Stimulated activated CD4-positive, alpha-beta T cell treated with anti-CD3 and anti-CD28 coated beads, Interleukin-1b, Interleukin-23, amount 100 ng/mL, for 24 hours (primary cell): ENCODE results near the gene TUBA3E.
"Not testable (repeated sequence)": the region's sequence is repeated elsewhere in the genome, so short reads cannot be mapped to it uniquely, and the experiment has no call there.

Experiments
- DNase-seq, 4 experiments: peaks; one replicate each; pipeline ENCODE4 v3.0.0-alpha.2; 2020; ENCODE audit warnings: low read depth in 4 of 4, low spot score in 1 of 4

TUBA3E gene

DNA sequence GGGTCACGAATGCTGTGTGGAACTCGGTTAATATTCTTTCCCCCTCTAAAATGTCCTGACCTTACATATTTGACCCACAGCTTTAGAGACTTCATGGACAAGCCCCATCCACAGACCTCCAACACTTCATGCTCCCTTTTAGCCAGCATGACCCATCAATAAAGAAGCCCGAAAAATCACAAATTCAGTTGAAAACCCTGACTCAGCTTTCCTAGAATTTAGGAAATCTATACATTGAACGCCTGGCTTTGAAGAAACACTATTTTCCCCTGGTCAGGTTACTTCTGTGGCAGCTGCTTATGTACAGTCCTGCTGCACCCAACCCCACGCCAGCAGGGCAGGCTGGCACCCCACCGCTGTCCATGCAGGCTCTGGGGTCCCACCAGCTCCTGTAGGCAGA lies 6.9 kb downstream of the TUBA3E start:
- DNase-seq: not testable (repeated sequence)

DNA sequence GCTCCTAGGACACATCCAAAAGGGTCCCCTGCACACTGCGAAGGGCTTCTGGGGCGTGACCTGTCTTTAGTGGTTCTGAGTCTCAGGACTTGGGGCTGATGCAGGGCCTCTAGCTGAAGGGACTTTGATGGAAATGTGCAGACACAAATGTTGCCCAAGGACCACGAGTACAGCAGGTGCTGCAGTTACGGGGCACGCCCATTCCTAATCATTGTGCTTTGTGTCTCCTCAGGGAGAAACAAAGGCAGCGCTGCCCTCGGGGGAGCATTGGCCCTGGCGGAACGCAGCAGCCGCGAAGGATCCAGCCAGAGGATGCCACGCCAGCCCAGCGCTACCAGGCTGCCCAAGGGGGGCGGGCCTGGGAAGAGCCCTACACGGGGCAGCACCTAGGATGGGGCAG lies 8.0 kb downstream of the TUBA3E start:
- no peak for DNase-seq

DNA sequence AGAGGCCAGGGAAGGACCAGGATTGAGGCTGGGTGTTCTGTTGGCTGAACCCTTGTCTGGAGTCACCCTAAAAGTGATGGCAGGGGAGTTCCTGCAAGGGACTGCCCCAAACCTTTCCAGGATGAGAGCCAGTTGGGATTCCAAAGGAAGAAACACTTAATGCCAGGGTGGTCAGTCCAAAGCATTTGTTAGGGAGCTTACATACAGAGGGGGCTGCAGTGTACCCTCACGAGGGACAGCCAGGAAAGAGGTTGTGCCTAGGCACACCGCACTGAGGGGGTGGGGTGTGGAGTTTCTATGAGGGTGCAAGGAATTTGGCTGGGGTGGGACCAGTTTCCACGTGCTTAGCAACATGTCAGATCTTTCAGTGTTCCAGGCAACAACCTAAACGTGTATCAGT lies 9.3 kb downstream of the TUBA3E start:
- DNase-seq: not testable (repeated sequence)

DNA sequence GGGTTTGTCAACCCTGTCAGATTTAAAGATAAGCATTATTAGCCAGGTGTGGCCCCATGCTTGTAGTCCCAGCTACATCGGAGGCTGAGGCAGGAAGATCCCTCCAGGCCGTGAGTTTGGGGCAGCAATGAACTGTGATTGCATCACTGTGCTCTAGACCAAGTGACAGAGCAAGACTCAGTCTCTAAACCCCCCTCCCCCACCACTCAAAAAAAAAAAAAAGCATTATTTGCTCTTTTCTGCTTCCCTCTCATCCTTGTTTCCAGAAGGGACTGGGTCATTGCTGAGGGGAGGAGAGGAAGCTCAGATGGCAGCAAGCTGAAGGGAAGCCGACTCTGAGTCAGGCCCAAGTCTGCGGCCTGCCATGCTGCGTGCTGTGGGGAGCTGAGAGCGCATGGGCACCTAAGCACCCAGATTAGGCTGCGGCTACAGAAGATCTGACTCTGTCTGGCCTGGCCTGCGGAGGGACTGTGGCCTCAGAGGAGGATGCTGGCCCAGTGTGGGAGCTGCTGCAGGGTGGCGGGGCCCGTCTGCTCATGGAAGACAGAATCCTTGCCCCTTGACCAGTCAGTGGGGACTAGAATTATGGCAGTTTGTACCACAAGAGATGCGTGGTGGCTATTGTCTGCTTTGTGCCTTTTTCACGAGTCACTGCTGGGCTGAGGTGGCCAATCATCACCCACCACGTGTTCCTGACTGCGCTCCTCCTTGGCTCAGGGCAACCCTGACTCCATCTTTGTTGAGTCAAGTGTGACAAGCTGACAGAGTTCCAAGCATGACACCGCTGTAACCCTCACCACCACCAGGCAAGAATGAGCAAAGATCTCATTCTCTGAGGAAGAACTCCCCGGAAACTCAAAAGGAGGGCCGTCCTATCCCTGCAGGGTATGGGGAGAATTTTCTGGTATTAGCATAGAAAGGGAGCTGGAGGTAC lies 10.1 kb downstream of the TUBA3E start:
- not testable (repeated sequence) for DNase-seq

DNA sequence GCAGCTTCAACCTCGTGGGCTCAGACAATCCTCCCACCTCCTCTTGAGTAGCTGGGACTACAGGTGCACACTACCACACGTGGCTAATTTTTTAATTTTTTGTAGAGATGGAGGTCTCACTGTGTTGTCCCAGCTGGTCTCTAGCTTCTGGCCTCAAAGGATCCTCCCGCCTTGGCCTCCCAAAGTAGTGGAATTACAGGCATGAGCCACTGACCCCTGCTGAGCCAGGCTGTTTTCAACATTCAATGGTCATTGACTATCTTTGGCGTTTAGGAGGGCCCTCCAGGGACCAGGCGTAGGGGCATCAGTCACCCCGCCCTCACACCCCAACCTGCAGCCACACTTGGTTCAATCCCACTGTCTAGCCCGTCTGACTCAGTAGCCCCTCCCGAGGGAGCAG lies 11.0 kb downstream of the TUBA3E start:
- DNase-seq: no peak

DNA sequence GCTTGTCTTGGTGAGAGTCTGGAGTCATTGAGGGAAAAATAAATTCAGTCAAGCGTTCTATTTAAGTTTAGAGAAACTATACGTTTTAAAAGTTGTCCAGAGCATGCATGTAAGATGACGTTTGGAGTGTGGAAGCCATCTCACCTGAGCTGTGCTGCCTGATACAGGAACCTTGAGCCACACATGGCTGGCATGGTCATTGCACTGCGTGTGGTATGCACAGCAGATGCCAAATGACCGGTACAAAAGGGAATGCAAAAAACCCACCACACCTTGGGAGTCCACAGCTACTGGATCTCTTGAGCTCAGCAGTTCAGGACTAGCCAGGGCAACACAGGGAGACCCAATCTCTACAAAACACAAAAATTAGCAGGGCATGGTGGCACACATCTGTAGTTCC lies 11.8 kb downstream of the TUBA3E start:
- no peak for DNase-seq

DNA sequence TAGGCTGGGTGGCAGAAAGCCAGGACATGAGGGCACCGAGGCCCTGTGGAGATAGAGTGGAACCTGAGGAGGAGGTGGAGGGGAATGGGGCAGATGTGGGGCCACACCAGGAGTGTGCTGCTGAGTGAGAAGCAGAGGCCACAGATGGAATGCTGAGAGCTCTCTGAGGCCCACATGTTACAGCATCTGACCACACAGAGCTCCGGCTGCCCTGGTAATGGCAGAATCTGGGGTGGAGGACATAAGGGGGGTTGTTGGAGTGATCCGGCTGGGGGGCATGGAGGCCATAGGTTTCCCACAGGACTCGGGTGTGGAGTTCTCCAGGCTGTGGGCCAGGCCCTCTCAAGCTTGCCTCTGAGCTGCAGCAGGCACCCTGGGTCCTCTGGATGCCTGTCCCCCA lies 12.3 kb downstream of the TUBA3E start:
- no peak for DNase-seq

DNA sequence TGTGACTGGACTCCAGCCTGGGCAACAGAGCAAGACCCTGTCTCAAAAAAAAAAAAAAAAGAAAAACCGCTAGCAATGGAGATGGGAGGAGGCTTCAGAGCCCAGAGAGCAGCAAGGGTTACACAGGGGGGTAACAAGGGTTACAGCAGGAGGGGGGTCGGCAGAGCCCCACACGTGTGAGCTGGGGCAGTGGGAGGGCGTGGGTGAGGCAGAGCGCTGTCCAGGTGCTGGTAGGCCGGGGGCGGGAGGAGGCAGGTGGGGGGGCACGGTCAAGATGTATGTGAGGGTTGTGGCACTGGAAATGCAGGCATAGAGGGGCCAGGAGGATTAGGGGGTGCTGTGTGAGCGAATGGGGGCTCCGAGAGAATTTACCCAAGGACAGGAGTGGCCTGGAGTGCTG lies 12.8 kb downstream of the TUBA3E start:
- no peak for DNase-seq

DNA sequence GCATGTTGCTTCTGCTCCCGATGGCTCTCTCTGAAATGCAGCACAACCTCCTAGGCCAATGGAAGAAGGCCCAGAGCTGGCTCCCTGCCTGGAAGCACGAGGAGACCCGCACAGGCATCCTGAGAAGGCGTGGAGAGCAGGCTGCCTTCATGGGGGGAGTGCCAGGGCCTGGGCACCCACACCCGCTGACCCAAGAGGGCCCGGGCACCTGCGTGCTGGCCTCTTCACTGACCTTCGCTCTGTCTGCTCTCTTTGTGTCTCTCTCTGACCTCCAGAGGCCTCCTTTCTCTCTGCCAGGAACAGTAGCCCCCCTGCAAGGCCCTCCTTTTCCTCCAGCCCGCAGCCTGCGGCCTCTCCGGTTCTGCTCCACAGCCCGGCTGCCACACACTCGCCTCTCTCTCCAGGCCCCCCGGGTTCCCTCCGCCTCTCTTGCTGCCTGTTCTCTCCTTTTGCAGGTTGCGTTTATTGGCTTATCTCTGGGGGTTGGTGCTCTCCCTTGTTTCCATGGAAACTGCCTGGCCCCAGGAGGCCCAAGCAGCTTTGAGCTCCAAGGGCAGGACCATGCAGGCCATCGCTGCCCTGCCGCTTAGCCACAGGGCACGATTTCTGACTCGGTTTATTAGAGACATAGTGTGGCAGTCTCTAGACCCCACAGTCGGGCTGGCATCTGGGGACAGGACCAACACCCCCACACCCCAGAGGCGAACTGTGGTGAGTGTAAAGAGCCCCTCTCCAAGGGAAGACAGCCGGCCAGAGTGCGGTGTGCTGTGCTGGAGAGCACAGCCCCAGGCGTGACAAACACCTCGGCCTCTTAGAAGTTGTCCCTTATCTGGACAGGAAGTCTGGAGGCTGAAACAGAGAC lies 14.5 kb downstream of the TUBA3E start:
- DNase-seq: no peak

DNA sequence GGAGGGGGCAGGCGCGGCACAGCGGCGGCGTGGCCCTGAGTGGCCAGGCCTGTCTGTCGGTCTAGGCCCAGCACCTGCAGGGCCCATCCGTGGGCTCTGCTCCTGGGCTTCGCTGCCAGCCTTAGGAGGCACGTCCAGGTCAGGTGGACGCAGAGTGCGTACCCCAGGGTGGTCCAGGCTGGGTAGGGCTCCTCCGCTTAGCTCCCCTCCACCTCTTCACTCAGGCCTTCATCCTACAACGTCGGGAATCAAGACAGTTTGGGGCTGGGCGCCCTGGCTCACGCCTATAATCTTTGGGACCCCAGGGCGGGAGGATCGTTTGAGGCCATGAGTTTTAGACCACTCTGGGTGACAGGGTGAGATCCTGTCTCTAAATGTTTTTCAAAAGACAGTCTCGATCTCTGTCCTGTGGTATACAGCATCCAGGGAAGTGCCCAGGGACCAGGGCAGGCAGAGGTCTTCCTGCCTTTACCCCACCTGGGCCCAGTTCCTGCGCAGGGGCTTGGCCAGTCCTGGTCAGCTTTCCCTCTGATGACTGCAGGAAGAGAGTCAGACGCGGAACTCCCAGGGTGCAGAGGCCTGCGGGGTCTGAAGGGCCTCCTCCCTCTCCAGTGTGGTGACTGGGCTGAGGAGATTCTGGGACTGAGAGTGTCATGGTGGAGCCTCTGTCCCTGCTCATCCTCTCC lies 15.3 kb downstream of the TUBA3E start:
- not testable (repeated sequence) for DNase-seq

DNA sequence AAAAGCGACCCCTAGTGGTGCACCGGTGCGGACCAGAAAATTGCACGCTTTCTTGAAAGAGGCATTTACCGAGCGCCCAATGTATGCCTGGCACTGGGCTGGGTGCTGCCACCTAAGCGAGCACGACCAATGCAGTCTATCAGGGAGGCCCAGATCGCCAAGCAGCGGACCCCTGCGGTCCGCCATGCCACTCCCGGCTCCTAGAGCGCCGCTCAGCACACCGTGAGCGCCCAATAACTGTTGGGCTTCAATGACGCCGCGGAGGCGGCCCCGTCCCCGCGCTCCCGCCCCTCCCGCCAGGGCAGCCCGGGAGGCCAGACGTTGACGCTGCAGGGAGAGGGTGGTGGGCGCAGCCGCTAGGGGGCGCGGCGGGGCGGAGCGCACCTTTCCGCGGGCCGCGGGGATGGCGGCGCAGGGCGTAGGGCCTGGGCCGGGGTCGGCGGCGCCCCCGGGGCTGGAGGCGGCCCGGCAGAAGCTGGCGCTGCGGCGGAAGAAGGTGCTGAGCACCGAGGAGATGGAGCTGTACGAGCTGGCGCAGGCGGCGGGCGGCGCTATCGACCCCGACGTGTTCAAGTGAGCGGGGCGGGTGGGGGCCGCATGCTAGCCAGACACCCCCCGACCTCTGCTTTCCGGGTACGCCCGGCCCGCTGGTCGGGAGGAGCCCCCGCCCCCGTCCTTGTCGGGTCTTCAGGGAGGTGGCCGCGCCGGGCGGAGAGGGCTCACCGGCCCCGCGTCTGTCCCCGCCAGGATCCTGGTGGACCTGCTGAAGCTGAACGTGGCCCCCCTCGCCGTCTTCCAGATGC lies 16.2 kb downstream of the TUBA3E start, which contains the start of gene MZT2B:
MZT2B (plus strand) TSS at position 383 of the 803 bp plus-strand sequence; CDS start at position 404, 21 bp downstream.
- peak; percentile 69 to 88 (median 86) for DNase-seq

DNA sequence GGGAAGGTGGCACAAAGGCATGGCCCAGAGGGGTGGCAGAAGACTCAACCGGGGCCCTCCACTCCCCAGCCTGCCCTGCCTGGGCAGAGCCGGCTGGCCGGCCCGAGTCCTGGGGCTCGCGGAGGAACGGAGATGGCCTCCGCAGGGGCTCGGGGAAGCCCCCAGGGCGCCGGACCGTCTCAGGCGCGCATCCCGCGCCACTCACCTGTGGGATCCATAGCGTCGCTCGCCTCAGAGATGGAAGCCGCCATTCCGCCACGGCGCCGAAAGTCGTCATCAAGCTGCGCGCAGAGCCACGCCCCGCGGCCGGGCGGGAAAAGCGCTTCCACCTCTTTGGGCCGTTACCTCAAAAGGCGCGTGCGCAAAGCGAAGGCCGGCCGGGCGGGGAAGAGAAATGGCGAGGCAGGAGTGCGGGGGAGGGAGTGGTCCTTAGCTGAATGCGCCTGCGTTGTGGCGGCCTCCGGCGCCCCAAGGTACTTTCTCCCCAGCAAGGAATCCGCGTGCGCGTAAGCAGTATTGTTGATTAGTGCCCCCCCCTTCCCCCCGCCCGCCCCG lies 16.8 kb downstream of the TUBA3E start, which contains the start of gene SMPD4:
SMPD4 (minus strand) TSS at position 278 of the 555 bp plus-strand sequence. CDS start 5,010 bp downstream, outside the sequence.
- DNase-seq: peak; percentile 92 to 98 (median 96)

DNA sequence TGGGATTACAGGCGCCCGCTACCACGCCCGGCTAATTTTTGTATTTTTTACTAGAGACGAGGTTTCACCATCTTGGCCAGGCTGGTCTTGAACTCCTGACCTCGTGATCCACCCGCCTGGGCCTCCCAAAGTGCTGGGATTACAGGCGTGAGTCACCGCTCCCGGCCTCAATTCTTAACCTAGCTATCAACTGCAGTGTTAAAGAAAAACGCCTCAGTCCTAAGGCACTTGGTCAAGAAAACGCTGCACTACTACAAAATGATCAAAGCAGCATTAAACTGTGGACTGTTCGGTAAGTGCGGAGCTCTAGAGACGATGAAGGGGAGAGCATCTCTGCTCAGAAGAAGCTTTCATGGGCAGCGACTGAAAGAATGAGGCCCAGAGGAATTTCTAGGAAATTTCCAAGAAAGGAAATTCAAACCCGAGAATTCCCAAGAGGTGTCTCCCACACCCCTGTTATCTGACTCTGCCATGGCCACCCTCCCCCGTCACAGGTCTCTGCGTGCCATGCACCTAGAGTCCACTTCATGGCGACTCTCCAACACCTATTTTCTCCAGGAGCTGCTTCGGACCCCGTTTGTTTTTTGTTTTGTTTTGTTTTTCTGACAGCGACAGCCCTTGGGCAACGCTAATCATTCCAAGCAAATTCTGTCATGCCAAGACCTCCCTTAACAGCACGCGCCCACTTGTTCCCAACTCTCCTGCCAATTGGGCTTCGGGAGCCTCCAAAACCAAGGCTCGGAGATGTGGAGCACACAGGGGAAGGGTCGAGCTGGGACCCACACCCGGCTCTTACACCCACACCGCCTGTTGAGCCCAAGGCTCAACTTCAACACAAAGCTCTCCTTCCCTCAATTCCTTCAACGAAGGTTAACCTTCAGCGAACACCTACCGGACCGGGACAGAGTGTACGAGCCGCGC lies 17.6 kb downstream of the TUBA3E start:
- not testable (repeated sequence) for DNase-seq

DNA sequence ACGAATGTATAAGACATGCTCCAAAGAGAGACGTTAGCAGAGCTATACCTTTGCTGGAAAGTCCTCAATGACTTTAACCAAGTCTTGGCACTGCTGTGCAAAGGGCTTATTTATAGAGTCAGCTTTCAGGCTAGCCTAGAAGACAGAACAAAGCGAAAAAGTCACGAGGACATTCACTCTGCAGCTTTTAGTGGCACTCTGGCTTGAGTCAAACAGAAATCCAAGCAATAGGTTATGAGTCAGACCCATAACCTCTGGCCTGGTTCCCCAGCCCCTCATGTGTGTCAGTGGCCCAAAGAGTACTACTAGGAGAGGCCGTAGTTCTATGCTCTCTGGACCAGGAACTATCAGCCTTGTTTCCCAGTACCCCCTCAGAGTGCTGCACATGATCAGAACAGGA lies 23.4 kb downstream of the TUBA3E start:
- DNase-seq: not testable (repeated sequence)

DNA sequence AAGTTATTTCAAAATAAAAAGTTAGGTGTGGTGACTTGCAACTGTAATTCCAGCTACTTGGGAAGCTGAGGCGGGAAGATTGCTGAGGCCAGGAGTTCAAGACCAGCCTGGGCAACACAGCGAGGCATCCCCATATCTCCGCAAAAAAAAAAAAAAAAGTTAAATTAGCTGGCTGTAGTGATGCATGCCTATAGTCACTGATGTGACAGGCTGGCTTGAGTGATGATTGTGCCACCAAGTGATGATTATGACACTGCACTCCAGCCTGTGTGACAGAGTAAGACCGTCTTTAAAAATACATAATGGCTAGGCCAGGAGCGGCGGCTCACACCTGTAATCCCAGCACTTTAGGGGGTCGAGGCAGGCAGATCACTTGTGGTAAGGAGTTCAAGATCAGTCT lies 28.3 kb downstream of the TUBA3E start:
- DNase-seq: no peak

DNA sequence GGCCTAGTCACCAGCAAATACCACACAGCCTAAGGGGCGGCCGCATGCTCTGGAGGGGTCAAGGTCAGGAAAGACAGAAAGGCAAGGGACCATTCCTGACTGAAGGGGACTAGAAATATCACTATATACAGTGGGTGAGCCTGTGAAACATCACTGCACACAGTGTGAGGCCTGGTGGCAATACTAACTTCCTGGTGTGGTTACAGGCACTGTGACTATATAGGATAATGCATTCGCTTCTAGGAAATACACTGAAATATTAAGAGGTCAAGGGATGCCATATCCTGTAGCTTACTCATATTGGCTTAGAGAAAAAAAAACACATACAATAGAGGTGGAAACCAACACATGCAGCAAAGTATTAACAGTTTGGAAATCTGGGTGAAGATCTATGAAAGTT lies 29.1 kb downstream of the TUBA3E start:
- DNase-seq: not testable (repeated sequence)

DNA sequence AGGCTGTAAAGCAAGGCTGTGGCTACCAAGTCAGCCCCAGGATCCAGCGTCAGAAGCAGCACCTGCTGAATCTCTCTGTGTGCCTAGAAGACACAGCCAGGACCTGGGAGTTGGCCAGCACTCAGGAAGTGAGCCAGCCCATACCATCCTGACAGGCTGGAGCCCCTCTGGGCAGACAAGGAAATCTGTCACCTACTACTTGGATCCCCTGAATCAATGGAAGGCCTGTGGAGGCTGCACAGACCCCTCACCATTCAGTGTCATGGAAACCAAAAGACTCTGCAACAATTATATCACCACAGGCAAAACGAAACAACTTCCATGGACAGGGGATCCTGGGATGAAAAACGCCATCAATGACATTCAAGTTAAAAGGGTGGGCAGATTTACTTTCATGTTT lies 31.6 kb downstream of the TUBA3E start:
- DNase-seq: not testable (repeated sequence)

DNA sequence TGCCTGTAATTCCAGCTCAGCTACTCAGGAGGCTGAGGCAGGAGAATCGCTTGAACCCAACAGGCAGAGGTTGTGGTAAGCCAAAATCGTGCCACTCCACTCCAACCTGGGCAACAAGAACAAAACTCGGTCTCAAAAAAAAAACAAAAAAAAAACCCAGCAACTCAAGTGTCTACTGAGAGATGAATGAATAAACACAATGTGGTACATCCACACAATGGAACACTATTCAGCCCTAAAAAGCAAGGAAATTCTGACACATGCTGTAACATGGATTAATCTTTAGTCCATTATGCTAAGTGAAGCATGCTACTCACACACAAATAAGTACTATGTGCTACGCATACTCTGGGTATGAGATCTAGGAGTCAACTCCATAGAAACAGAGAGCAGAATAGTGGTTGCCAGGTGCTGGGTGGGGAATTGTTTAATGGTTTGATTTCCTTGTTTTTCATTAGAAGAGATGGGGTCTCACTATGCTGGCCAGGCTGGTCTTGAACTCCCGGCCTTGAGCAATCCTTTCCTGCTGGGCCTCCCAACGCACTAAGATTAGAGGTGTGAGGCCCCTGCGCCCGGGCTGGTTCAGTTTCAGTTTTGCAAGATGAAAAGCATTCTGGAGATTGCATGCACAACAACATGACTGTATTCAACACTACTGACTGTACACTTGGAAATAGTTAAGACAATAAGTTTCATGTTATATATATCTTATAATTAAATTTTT lies 32.8 kb downstream of the TUBA3E start:
- DNase-seq: no peak
